HG03064 (cell line): ENCODE results near the gene SVIL.

ENCODE experiments used
- ATAC-seq: cut with Tn5 transposase; IDR thresholded peaks from one replicate; pipeline ENCODE4 v1.9.1; 2021; ENCODE audit warnings: low read depth; ENCODE audit not compliant: unreplicated experiment

The SVIL gene

GRCh38 chr10:29634764-29635625 lies at the start of gene SVIL:
TSS of gene SVIL (minus strand) at chr10:29634971. CDS start at chr10:29555058, 79,913 bp downstream.
- peak; percentile 13 for ATAC-seq

- ATAC-seq, result no peak
Observed at GRCh38 chr10:29681676-29682448, 47.1 kb upstream of the SVIL start.

GRCh38 chr10:29680091-29680490 lies 45.3 kb upstream of the SVIL start:
- ATAC-seq, result no peak

- no peak for ATAC-seq
Observed at GRCh38 chr10:29676732-29677131, 42.0 kb upstream of the SVIL start.

GRCh38 chr10:29675984-29676383 lies 41.2 kb upstream of the SVIL start:
- no peak for ATAC-seq

GRCh38 chr10:29671968-29672367 lies 37.2 kb upstream of the SVIL start:
- no peak for ATAC-seq

GRCh38 chr10:29671228-29671780 lies 36.5 kb upstream of the SVIL start:
- no peak for ATAC-seq

GRCh38 chr10:29670761-29671160 lies 36.0 kb upstream of the SVIL start:
- ATAC-seq, result no peak

- ATAC-seq, result no peak
Observed at GRCh38 chr10:29669149-29669548, 34.4 kb upstream of the SVIL start.

- ATAC-seq, result no peak
Observed at GRCh38 chr10:29668628-29669027, 33.9 kb upstream of the SVIL start.

- no peak for ATAC-seq
Observed at GRCh38 chr10:29667191-29667590, 32.4 kb upstream of the SVIL start.

GRCh38 chr10:29666201-29666600 lies 31.4 kb upstream of the SVIL start:
- no peak for ATAC-seq

GRCh38 chr10:29663718-29664117 lies 28.9 kb upstream of the SVIL start:
- no peak for ATAC-seq

- peak; percentile 98 for ATAC-seq
Observed at GRCh38 chr10:29658984-29659965, 24.5 kb upstream of the SVIL start.

- ATAC-seq, result no peak
Observed at GRCh38 chr10:29657719-29658274, 23.0 kb upstream of the SVIL start.

GRCh38 chr10:29656451-29656992 lies 21.8 kb upstream of the SVIL start:
- ATAC-seq, result no peak

GRCh38 chr10:29652192-29652591 lies 17.4 kb upstream of the SVIL start:
- ATAC-seq, result no peak

- ATAC-seq, result no peak
Observed at GRCh38 chr10:29651767-29652166, 17.0 kb upstream of the SVIL start.

- no peak for ATAC-seq
Observed at GRCh38 chr10:29650552-29650944, 15.8 kb upstream of the SVIL start.
